GM18502 (cell line): ENCODE data around the gene SEC23IP.

Source experiments
- ATAC-seq: cut with Tn5 transposase; IDR thresholded peaks from one replicate; pipeline ENCODE4 v1.9.1; 2021; ENCODE audit warnings: mild to moderate bottlenecking; ENCODE audit not compliant: unreplicated experiment, poor library complexity

Gene SEC23IP

DNA sequence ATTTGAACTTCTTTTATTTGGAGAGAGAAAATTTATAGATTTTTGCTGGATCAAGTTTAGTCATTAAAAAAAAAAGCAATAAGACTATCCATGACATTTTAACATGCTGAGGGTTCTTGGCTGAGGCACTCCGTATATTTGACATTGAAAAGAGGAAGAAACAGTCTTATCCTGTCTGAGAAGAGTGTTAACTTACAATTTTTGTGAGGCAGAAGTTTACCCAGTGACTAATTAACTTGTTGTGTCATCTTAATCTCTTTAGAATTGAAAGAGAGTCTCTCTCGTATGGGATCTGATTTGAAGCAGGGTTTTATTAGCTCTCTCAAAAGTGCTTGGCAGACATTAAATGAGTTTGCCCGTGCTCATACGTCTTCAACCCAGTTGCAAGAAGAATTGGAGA lies 39.3 kb downstream of the SEC23IP start:
- ATAC-seq = no peak

DNA sequence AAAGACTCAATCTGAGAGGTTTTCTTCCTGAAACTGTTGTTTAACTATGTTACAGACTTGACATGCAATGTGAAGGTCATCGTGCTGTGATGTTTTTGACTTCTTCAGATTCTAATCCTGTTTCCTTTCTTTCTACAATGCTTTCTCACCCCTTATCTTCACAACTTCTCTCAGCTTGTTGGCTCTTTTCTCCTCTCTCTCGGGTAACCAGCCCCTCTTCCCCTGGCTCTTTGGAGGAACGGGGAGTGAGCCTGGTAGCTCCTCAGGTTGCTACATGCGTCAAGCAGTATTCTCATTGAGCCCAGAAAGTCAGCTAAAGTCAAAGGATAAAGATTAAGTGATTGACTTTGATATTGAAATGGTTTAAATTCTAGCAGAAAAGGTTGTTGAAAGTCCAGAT lies 40.1 kb downstream of the SEC23IP start:
- no peak for ATAC-seq

DNA sequence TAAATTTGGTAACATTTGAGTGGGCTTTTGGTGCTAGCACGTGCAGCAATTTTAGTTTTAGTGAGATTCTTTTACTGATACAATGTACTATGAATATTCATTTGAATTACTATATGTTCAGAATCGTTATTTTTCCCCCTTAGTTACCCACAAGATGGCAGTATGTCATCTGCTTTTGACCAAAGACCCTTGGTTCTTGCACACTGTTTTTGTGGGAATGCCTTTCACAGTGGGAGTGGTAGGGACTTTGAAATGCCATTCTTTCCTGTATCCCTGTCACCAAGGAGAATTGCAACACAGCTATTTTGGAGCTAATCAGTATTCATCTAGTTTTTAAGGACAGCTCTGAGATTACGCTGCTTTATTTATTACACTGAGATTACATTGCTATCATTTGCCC lies 40.6 kb downstream of the SEC23IP start:
- no peak for ATAC-seq

DNA sequence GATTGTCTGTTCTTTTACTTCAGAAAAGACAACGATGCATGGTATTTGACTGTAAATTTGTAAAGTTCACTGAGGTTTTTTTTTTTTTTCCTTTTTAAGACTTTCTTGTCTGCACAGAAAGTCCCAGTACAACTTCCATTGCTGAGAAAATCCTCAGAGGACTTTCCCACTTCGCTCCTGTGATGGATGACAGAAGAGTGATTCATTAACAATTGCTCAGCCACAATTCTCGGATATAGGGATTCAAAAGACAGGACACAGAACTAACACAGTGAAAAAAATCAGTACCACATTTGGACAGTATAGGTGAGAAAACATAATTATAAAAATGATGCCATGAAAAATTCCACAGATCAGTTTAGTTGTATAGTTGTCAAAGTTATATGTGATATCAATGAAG lies 48.0 kb downstream of the SEC23IP start:
- ATAC-seq = no peak

DNA sequence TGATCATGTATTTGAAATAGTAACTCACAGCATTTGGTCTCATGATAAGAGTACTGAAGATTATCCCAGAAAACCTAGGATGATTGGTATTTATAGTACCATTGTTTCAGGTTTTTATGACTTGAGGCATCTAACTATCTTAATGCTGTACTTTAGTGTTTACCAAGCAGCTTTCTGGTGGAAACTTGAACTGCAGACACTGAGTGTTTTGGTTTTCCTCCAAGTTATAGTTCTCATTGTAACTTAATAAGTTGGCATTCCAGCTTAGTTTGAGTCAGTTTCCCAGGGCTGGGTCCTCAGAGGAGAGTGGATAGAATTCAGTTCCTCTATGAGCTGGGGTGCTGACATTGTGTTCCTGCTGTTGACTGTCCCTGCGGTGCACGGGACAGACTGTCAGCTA lies 50.4 kb downstream of the SEC23IP start:
- ATAC-seq = no peak

DNA sequence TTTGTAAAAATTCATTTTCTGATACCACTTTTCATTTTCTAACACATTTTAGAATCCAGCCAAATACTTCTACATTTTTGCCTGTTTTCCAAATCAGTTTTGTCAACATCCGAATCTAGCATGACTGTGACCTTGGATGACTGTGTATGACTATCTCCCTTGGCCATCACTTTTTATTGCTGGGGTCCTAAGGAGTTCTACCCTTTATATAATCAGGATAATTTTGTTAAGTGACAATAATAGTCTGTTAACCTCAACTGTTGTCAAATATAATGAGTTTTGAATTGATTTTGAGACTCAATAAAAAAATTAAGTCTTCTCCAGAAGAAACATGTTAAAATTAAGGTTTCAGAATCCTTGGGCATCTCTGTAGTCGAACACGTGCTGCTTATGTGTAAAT lies 53.3 kb downstream of the SEC23IP start:
- ATAC-seq = no peak

DNA sequence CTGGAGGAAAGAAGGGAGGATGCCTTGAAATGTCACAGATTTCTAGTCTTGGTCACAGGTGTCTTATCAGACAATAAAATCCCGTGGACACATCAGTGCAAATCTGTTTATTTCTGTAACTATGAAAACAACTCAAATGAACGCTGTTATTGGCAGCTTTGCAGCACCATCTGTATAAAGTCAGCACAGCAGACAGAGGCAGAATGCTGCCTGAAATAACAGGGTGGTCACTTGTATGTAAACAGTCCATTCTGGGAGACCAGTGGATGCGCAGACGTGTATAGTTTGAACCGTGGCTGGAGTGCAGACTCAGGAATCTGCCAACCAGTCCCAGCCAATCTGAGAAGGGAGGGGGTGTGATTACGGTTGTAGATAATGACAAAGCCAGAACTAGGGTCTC lies 54.8 kb downstream of the SEC23IP start:
- ATAC-seq = no peak

DNA sequence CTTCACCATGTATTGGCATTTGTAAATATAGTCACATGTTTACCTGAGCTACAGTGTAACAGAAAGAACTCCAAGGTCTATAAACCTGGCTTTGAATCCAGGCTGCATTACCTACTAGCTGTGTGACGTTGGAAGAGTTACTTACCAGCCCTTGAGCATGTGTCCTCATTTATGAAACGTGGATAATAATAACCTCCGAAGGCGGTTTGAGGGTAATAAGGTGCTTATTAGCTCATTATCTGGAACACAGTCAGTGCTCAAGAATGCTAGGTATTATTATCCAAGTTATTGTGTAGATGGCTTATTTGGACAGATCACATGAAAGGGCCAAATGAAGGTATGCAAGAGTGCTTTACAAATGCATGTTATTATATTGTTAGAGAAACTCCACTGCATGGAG lies 64.9 kb downstream of the SEC23IP start:
- ATAC-seq = no peak

DNA sequence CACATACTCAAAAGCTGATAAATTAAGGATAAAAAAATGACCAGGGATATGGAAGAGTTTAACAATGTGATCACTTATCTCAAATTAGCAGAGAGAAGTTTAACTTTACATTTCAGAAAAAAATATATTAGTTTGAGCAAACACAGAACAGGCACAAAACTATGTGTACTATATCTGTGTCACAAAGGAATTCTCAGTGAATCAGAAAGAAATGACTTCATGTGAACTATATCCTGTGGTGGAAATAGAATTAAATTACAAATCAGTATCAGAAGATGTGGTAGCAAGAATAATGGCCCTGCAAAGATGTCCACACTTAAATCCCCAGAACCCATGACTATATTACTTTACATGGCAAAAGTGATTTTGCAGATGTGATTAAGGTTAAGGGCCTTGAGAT lies 70.3 kb downstream of the SEC23IP start:
- ATAC-seq = no peak

DNA sequence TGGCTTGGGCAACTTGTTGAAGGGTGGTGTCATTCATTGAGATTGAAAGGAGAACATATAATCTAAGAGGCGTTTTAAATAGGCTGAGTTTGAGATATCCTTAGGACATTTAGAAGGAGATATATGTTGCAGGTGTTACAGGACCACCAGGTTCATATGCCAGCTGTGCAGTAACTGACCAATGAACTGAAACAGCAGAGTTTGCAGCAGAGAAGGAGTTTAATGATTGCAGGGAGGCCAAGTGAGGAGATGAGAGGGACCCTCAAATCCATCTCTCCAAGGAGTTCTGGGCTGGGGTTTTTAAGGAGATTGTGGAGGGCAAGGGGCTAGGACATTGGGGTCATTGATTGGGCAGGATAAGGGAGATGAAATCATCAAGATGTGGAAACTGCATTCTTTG lies 74.5 kb downstream of the SEC23IP start:
- ATAC-seq = no peak

DNA sequence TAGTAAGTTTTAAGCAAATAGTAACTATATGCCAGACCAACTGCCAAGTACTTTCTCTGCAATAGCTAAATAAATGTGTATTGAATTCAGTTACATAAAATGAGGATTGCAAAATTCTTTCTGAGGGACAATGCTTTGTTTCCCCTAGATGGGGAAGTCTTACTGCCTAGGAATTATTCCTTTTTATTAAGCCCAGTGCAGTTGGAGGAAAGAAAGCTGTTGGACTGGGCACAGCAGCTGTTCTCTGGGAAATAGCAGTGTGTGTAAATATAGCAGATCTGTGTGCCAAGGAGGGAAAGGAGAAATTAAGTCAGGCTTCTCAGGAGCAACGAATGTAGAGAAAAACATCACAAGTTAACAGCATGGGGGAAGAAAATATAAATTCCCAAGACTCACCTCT lies 77.1 kb downstream of the SEC23IP start:
- ATAC-seq = no peak

DNA sequence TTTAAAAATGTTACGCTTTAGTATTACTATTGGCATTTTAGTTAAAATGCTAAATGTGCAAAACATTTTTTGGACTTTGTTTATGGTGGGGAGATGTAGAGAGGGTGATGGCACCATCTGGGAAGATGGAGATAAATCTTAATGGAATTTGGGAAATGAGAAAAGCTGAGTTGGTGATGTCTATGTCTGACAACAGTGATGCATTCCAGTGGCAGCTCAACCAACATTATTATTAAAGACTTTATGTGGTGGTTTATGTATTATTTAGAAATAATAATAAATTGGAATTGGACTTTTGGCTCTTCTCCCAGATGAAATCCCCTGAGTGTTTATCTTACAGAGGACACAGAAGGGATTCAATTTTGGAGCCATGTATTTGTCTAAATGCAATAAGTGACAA lies 77.6 kb downstream of the SEC23IP start:
- ATAC-seq = no peak

DNA sequence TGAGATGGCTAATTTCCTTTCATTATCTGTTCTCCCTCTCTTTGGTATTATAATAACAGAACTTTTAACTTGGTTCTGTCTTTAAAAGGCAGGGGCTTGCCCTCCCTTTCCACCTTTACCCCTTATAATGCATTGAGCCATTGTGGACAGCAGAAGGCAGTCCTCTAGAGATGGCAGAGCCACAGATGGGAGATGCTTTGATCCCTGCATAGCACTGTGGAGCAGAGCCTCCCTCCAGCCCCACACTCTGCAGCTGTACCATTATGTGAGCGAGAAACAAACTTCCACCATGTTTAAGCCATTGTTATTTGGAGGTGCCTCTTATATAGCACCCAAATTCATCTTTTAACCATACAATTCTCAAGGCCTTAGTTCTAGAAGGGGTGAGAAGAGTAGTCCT lies 78.4 kb downstream of the SEC23IP start:
- no peak for ATAC-seq

DNA sequence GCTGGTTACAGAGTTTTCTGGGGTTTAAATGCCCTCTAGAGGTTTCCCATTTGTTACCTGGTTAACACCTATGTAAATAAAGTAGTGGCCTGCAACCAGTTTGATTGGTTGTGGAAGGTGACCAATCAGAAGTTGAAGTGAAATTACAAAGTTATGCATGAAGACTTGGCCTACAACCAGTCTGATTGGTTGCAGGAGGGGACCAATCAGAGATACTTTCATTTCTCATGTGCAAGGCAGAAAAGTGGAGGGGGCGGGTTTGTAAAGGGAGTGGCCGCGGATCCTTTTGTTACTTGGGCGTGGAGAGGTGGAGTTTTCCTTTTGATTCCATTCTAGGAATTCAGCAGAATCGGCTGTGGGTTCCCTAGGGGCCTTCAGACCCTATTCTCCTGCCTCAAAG lies 80.8 kb downstream of the SEC23IP start:
- ATAC-seq = no peak

DNA sequence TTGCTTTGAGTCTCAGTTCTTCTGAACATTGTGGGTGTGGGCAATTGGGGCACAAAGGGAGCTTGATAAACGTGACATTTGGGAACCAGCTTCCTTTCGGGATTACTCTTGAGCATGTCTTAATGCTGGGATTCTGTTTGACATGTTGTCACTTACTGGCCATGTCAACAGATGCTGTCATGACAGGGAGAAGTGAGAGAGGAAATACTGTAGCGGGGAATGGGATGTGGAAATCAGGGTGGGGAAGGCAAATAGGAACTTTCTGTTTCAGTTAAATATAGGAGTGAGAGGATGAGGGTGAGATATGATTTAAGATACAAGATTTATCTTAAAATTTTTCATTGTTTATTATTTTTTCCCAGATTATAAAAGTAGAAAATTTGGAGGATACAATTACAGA lies 83.9 kb downstream of the SEC23IP start:
- ATAC-seq = no peak

DNA sequence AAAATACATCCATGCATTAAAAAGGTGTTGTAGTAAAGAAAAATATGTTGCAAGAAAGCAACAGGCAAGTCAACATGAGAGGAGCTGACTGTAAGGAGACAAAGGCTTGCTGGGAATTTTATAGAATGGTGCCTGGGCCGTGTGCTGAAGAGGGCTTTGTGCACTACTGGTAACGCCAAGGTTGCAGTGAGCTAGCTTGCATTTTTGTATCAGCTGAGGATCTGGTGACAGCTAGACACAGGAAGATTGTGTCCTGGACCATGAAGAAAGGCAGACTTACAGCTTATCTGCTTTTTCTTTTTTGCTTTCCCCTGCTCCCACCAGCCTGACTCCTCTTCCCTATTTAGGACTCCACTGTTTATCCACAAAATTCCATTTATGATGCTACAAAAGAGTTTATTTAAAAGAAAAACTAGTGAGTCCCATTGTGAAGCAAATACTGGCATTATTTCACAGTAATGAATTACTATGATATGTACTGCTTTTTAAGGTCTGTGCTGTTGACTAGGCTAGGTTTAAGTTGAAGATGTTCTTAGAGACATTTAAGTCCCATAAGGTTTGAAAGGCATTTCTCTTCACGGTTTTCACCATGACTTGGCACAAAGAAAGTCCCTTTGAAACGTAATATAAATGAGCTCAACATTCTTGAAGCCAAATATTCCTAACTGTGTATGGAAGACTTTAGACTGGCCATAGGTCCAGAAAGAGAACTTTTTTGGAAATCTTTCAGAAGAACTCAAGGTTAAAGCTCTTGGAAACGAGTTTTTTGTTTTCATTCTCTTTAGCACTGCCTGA lies 88.6 kb downstream of the SEC23IP start:
- no peak for ATAC-seq

DNA sequence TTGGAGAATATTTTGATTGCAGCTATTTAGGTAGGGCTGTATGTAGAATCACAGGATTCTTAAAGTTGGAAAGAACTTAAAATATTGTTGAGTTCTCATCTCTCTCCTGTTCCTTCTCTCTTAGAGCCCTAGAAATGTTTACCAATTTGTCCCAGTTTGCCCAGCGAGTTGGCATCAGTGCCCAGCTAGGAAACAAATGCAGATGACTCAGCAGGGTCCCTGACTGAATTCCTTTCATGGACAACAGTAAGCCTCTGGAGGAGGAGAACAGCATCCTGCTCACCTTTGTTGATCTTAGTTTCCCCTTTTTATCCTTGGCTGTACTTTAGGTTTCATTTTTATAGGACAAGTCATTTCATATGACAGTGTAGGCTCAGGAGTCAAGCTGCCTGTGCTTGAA lies 89.3 kb downstream of the SEC23IP start:
- ATAC-seq = no peak

DNA sequence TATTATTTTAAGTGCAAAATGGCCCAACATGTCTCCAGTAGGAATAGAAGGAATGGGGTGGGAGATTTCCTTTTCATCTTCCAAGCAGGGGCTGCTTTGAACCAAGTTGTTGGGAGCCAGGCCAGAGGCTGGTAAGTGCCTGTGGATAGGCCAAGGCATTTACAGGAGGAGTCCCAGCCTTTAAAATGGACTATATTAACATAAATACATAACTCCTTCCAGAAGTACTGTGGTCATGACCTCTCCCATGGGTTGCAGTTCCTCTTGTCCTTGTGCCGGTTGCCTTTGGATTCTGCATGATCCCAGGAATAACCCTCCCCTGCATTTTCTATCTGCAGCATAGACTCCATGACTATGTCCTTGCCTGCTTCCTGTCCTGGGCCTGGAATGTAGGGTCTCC lies 95.8 kb downstream of the SEC23IP start:
- ATAC-seq = no peak

DNA sequence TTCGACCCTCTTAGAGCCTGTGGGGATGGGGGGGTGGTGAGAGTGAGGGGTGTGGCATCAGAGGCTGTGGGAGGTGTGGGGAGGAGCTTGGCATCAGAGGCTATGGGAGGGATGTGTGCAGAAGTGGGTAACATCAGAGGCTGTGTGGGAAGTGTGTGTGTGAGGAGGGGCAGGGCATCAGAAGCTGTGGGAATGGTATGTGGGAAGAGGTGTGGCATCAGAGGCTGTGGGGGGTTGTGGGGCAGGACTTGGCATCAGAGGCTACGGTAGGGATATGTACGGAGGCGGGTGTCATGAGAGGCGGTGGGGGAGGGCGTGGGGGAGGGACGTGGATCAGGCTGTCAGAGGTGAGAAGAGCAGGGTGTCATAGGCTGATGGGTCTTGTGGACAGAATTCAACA lies 97.4 kb downstream of the SEC23IP start:
- no peak for ATAC-seq

DNA sequence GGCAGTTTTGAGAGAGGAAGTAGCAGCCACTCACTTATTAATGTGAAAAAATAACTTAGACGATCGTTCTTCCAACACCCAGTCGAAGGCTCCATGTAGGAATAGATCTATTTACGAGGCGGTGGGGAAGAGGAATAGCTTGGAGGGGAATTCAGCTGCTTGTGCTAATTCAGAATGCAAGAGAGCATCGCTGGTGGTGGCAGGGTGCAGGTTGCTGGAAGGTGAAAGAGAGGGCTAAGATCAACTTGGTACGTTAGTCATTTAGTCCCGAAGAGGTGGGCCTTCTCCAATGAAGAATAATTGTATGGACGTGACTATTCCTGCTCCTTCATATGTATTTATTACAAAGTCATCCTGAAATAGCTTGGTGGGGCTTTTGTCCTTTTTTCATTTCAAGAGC lies 98.5 kb downstream of the SEC23IP start:
- no peak for ATAC-seq

DNA sequence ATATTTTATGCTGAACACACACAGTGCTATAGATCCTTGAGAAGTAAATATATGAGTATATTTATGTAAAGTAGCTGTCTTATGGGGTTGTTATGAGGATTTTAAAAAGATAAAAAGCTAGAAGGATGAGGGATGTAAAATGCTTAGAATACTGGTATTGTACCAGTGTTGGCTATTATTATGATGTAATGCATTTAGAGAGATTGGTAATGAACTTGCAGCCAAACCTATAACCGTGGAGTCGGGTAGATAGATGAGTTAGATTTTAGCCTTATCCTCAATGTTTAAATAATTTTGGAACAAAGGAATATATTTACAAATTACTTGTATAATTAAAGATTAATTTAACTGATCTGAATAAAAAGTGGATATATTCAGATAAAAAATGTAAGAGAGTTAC lies 99.3 kb downstream of the SEC23IP start:
- ATAC-seq = no peak
